ENCODE measurements around the gene TNFRSF14.

DNA sequence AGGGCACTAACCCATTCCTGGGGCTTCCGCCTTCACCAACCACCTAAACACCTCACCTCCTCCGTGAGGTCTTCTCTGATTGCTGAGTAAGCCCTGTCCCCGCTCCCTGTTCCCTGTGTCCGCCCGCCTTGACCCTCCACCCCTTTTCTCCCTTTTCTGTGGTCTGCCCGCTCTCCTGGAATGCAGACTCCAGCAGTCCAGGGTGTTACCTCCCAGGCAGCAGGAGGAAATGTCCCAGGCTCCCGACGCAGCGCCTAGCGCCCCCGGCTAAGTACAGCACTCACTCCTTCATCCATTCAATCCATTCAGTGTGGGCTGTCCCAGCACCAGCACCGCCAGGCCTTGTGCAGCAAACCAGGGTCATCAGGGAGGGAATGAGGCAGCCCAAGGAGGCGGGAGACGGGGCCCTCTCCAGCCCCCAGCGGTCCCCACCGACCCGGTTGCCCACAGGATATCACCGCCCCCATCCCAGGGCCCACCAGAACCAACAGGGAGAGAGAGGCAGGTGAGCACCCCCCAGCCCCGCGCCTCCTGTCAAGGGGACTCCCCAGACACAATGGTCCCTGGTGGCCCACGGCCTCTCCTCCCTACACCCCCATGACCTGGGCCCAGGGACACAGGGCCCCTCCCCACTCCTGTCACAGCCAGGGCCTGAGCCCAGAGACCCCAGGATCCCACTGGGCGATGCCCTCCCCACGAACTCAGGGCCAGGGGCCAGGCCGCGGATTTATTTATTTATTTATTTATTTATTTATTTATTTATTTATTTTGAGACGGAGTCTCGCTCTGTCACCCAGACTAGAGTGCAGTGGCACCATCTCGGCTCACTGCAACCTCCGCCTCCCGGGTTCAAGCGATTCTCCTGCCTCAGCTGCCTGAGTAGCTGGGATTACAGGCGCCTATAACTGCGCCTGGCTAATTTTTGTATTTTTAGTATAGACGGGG, 10.2 kb downstream of the TNFRSF14 start:
- TF ChIP-seq CTBP1 (IDR thresholded peaks at IDR 0.05; ENCODE audit: borderline replicate concordance) (no peak), HDGF (IDR thresholded peaks at IDR 0.05; ENCODE audit: borderline replicate concordance) (no peak), BHLHE40 (IDR thresholded peaks at IDR 0.05; ENCODE audit: borderline replicate concordance) (no peak), SP1 (IDR thresholded peaks at IDR 0.05) (no peak), ARNT (IDR thresholded peaks at IDR 0.05) (no peak), FOXA1 (IDR thresholded peaks at IDR 0.05) (no peak), NFRKB (IDR thresholded peaks at IDR 0.05) (no peak)
- TF ChIP-seq, protein P1, sequence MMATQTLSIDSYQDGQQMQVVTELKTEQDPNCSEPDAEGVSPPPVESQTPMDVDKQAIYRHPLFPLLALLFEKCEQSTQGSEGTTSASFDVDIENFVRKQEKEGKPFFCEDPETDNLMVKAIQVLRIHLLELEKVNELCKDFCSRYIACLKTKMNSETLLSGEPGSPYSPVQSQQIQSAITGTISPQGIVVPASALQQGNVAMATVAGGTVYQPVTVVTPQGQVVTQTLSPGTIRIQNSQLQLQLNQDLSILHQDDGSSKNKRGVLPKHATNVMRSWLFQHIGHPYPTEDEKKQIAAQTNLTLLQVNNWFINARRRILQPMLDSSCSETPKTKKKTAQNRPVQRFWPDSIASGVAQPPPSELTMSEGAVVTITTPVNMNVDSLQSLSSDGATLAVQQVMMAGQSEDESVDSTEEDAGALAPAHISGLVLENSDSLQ (IDR thresholded peaks at IDR 0.05) = no peak
